ENCODE measurements around the gene ZC2HC1B. TPM values are rescaled to one million over a fixed set of nuclear protein-coding genes. Genes with fewer than 3 reads are reported as not detected.

The ZC2HC1B gene
- total RNA-seq, 2 experiments from 2014 or later = not detected

DNA sequence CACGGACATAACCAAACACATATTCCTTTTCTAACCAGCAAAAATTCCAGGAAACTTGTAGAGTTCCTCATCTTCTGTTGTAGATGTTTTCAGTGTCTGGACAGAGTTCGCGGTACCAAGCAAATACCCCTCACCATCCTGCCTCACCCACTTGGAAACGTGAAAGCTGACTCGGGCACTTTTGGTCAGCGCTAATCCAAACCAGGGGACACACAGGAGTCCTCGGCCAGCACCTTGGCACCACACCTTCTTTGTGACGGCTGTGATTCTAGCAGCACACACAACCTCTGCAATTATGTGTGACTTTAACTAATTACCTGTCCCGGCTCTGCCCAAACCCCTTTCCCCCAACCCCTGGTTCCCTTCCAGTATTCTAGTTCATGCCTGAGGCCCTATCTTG, 85.7 kb downstream of the ZC2HC1B start:
- Mint-ChIP-seq H3K36me3 (peaks cover 4% of the 10 kb centered on the region), H3K27me3 (no peaks in the 10 kb centered on the region), H3K27ac (no peak overlapping the region), H3K4me1 (no peaks in the 10 kb centered on the region), H3K4me3 (no peak overlapping the region), H3K9me3 (no peaks in the 10 kb centered on the region)
- POLR2A ChIA-PET = no interaction called here
- DNase-seq = no peak
- ATAC-seq (ENCODE audit: low read depth) = no peak

DNA sequence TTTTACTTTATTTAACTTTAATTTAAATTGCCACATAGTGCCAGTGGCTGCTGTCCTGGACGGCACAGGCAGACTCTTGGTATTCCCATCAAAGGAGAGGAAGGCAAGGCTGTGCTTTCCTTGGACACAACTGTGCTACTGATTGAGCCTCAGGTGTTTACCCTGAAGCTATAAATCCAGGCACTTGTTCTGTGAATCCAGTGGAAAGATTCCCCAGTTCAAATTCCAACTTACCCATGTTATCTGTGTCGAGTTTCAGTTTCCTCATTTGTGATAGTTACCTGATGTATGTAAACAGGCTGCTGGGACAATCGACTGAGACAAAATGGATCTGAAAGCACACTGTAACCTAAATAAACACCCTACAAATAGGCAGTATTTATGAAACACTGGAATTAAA, 86.6 kb downstream of the ZC2HC1B start:
- Mint-ChIP-seq H3K27me3 (no peaks in the 10 kb centered on the region), H3K4me1 (no peaks in the 10 kb centered on the region), H3K36me3 (peaks cover 4% of the 10 kb centered on the region), H3K9me3 (no peaks in the 10 kb centered on the region), H3K27ac (no peak overlapping the region), H3K4me3 (no peak overlapping the region)
- POLR2A ChIA-PET = no interaction called here
- ATAC-seq (ENCODE audit: low read depth) (no peak), DNase-seq (no peak)

DNA sequence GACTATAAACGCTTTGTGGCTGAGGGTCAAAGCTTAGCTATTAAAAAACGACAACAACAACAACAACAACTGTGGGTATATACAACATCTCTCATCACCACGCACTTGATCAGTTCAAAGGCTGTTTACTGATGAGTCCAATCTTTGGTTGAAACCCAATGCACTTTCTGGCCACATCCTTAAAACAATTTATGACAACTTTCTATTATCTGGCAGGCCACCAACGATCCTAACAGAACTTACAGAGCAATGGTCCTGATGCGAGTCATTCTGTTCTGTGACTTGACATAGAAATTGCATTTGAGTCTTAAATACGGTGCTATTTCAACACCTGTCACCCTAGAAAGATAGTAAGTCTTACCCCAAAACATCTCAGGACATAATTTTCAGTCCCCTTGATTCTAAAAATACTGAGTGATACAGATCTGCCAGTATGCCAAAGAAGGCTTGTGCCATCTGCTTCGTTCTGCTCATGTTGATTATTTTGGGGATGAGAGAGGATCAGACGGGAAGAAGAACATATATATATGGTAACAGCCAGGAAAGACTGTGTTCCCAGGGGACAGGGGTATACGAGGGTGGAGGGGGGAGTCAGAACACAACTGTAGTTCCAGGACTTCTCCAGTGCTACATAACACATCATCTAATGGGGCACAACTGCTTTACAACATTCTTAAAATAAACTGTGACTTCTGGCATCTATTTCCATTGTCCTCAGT, 87.9 kb downstream of the ZC2HC1B start:
- Mint-ChIP-seq H3K9me3 (no peaks in the 10 kb centered on the region), H3K36me3 (peaks cover 3% of the 10 kb centered on the region), H3K27me3 (no peaks in the 10 kb centered on the region), H3K27ac (no peak overlapping the region), H3K4me1 (no peaks in the 10 kb centered on the region), H3K4me3 (no peak overlapping the region)
- no peak for DNase-seq
- POLR2A ChIA-PET = no interaction called here
- no peak for ATAC-seq (ENCODE audit: low read depth)

DNA sequence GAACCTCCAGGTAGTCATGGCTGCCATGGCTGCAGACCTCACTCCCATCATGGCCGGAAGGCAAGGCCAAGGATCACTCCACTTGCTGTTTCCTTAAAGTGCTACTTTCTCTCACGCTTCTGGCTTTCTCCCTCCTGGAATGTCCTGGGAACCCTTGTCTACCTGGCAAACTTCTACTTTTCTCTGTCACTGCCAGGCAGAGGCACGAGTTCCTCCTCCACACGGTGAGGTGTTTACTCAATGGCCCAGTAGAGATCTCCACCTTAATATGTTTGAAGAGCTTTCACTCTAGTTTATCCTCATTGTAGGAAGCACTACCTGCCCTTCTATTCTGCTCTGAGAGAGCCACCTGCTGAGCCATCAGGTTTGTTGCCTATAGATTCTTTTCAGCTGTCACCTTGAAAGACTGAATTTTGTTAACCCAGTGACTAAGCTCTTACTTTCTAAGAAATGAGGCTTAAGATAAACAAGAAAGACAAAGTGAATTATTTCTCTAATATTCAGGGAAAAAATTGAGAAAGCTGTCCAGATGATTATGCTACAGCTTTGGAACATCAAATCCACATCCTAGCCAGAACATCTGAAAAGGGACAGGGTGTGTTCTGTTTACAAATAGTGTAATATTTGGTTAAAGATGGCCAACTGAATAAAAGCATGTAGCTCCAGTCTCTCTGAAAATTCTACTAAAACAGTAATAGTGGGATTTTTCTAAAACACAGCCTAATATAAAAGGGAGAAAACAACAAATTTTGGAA, 88.8 kb downstream of the ZC2HC1B start:
- DNase-seq (no peak), ATAC-seq (ENCODE audit: low read depth) (no peak)
- Mint-ChIP-seq H3K27me3 (no peaks in the 10 kb centered on the region), H3K27ac (no peak overlapping the region), H3K9me3 (no peaks in the 10 kb centered on the region), H3K4me3 (no peak overlapping the region), H3K36me3 (no peaks in the 10 kb centered on the region), H3K4me1 (no peaks in the 10 kb centered on the region)
- POLR2A ChIA-PET = no interaction called here

DNA sequence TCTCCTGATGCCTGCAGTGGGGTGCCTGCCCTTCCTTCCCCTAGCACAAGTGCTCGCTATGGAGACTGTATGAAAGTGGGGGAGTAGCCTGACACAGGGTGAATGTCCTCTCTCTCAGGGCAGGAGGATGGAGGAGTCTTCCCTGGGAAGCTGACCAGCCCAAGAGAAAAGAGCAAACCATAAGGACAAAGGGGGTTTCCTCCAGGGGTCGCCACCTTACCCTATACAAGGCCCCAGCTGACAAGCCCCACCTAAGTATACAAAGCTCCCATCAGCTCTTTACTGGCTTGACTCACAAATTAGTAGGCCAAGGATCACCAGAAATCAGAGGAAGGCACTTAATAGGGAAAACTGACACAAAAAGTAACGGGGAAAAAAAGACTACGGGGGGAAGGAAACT, 89.6 kb downstream of the ZC2HC1B start:
- Mint-ChIP-seq H3K36me3 (no peaks in the 10 kb centered on the region), H3K4me1 (no peaks in the 10 kb centered on the region), H3K27ac (no peak overlapping the region), H3K9me3 (no peaks in the 10 kb centered on the region), H3K27me3 (no peaks in the 10 kb centered on the region), H3K4me3 (no peak overlapping the region)
- ATAC-seq (ENCODE audit: low read depth) (no peak), DNase-seq (no peak)
- POLR2A ChIA-PET = no interaction called here

DNA sequence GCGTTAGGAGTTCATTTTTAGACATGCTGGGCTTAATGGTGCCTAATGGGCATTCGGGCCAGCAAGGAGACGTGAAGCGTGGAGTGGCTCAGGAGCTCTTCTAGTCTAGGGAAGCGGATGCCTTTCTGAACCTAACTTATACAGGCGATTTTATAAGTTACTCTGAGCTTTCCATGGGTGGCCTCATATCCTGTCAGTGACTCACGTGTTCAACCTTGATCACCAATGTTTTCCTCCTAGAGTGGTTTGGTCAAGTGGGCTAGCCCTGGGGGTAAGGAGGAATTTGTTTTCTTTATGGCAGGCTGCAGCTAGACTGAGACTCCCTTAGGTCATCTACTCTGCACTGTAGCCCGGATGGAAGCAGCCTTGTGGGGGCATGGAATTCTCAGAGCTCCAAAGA, 91.7 kb downstream of the ZC2HC1B start:
- no peak for ATAC-seq (ENCODE audit: low read depth)
- no peak for DNase-seq
- no peaks in the 10 kb centered on the region for H3K36me3 Mint-ChIP-seq
- no peaks in the 10 kb centered on the region for H3K9me3 Mint-ChIP-seq
- POLR2A ChIA-PET = no interaction called here
- H3K27me3 Mint-ChIP-seq = no peaks in the 10 kb centered on the region
- no peak overlapping the region for H3K27ac Mint-ChIP-seq
- H3K4me1 Mint-ChIP-seq = no peaks in the 10 kb centered on the region
- no peak overlapping the region for H3K4me3 Mint-ChIP-seq

DNA sequence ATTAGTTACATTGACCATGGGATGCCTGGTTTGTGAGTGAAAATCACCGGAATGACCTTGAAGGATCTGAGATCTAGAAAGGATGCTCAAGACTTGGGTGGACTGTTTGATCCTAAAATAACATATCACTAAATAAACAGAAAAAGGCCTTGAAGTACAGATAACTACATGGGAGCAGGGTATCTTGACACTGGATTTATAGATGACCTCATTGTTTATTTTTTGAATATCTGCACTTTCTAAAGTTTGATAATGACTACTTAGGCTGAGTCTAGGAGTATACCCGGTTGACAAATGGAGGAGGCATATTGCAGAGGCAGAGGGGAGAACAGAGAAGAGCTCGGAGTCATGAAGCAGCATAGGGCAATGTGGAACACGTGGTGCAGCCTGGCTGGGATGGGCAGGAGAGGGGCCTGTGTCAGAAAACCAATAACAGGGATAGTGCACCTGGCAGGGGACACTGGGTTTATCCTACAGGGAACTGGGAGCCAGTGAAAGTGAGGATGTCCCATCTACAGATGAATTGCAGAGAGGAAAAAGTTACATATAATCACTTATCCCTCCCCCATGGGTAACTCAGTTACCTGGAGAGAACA, 93.5 kb downstream of the ZC2HC1B start:
- ATAC-seq (ENCODE audit: low read depth) = no peak
- POLR2A ChIA-PET = no interaction called here
- no peaks in the 10 kb centered on the region for H3K9me3 Mint-ChIP-seq
- H3K4me1 Mint-ChIP-seq = no peaks in the 10 kb centered on the region
- DNase-seq = no peak
- no peaks in the 10 kb centered on the region for H3K36me3 Mint-ChIP-seq
- no peak overlapping the region for H3K27ac Mint-ChIP-seq
- no peak overlapping the region for H3K4me3 Mint-ChIP-seq
- H3K27me3 Mint-ChIP-seq = no peaks in the 10 kb centered on the region

DNA sequence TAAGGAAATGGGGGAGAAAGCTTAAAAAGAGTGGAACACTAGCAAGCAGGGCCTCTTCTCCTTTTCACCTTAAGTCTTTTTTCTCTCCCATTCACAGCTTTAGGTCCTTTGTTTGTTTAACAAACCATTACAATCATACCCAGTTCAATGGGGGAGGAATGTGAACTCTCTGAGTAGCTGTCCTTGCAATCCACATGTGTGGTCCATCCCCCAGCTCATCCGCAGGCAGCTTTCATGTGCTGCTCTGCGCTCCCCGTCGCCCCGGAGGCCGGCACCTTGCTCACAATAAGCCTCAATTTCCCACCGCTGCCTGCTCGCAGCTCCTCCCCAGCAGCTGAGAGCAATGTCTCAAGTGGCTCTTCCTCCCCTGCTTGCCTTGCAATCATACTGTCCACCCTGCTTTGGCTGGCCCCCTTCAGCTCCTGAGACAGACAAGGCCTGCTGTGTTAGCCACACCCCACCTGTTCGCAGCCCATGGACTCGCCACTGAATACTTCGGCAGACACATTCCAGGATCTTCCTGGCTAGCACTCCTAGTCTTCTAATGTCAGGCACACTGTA, 94.6 kb downstream of the ZC2HC1B start:
- no peak overlapping the region for H3K27ac Mint-ChIP-seq
- POLR2A ChIA-PET = no interaction called here
- no peaks in the 10 kb centered on the region for H3K4me1 Mint-ChIP-seq
- no peak for DNase-seq
- H3K36me3 Mint-ChIP-seq = no peaks in the 10 kb centered on the region
- H3K4me3 Mint-ChIP-seq = no peak overlapping the region
- no peaks in the 10 kb centered on the region for H3K27me3 Mint-ChIP-seq
- no peaks in the 10 kb centered on the region for H3K9me3 Mint-ChIP-seq
- no peak for ATAC-seq (ENCODE audit: low read depth)

DNA sequence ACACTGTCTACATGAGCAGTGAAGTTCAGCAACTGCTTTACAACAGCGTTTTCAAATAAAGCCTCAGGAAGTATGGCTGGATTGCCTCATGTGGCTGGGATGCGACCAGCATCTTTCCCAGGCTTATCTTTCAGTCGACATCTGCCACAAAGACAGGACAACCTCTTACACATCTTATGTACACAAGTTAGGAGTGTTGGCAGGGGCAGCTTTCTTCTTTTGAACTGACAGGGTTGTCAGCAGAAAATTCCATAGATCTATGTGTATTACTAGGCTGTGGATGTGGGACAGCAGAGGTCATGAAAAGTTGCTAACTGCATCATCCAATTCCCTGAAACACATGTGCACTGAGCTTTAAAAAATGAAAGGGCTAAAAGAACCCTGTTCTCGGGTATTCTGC, 95.7 kb downstream of the ZC2HC1B start:
- H3K36me3 Mint-ChIP-seq = no peaks in the 10 kb centered on the region
- no peak overlapping the region for H3K27ac Mint-ChIP-seq
- no peak for DNase-seq
- no peaks in the 10 kb centered on the region for H3K27me3 Mint-ChIP-seq
- POLR2A ChIA-PET = no interaction called here
- ATAC-seq (ENCODE audit: low read depth) = no peak
- H3K9me3 Mint-ChIP-seq = no peaks in the 10 kb centered on the region
- H3K4me1 Mint-ChIP-seq = no peaks in the 10 kb centered on the region
- no peak overlapping the region for H3K4me3 Mint-ChIP-seq

DNA sequence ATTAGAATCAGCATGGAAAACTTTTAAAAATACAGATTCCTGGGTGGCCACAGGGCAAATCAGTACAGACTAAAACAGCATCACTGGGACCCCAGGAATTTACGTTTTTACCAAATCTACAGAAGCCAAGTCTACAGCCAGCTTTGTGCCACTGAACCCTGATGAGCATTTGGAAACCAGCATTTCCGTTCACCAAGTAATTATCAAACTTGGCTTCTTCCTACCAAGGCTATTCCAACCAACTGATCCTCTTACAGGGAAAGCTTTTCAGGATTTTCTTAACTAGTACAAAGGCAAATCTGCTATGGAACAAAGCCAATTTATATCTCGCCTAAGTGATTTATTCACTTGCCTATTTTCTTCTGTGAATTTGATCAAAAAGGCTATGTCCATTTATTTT, 96.8 kb downstream of the ZC2HC1B start:
- DNase-seq (no peak), ATAC-seq (ENCODE audit: low read depth) (no peak)
- H3K4me3 Mint-ChIP-seq = no peak overlapping the region
- peaks cover 1% of the 10 kb centered on the region for H3K4me1 Mint-ChIP-seq
- H3K27ac Mint-ChIP-seq = no peak overlapping the region
- POLR2A ChIA-PET = no interaction called here
- H3K36me3 Mint-ChIP-seq = no peaks in the 10 kb centered on the region
- H3K27me3 Mint-ChIP-seq = no peaks in the 10 kb centered on the region
- no peaks in the 10 kb centered on the region for H3K9me3 Mint-ChIP-seq

DNA sequence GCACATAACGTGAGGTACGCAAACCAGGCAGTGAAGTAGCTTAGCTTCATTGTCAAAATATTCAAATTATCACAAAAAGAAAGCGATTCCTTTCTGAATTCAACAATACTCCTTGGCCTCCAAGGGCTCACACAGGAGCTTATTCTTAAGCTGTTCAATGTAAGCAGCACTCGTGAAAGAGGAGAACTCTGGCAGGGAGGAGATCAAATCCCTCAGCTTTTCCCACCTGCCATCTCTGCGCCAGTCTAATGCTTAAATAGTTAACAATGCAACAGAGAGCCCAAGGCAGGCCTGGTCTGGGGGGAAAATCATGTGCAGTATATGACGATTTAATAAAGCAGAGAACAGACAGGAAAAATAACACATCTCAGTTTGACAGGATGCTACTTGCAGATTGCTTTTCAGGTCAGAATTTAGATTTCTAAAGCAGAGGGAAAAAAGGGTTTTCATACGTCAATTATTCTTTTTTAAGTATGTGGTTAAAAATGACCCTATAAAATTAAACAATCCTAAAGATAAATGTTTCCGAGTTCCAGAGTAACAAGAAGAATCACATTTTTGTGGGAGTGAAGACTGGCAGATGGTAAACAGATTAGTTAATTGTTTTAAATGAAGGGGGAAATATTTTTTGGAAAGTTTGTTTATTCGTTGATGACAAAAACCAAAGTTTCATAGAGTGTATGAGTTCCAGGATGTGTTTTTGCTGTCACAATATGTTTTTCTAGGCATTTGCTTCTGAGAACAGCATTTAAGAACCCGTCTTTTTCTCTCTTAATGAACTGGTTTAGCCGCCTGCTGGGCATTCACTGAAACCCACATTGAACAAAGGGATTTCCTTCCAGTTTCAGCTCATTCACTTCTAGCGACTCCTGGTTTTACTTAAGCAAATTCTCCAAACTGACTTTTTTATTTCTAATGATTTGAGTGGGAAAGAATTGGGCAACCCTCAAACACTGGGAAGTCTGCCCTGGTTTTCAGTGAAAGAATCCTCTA, 97.9 kb downstream of the ZC2HC1B start:
- Mint-ChIP-seq H3K36me3 (no peaks in the 10 kb centered on the region), H3K9me3 (no peaks in the 10 kb centered on the region), H3K4me3 (no peak overlapping the region), H3K27ac (no peak overlapping the region), H3K4me1 (peaks cover 1% of the 10 kb centered on the region), H3K27me3 (no peaks in the 10 kb centered on the region)
- POLR2A ChIA-PET = no interaction called here
- no peak for DNase-seq
- ATAC-seq (ENCODE audit: low read depth) = no peak

DNA sequence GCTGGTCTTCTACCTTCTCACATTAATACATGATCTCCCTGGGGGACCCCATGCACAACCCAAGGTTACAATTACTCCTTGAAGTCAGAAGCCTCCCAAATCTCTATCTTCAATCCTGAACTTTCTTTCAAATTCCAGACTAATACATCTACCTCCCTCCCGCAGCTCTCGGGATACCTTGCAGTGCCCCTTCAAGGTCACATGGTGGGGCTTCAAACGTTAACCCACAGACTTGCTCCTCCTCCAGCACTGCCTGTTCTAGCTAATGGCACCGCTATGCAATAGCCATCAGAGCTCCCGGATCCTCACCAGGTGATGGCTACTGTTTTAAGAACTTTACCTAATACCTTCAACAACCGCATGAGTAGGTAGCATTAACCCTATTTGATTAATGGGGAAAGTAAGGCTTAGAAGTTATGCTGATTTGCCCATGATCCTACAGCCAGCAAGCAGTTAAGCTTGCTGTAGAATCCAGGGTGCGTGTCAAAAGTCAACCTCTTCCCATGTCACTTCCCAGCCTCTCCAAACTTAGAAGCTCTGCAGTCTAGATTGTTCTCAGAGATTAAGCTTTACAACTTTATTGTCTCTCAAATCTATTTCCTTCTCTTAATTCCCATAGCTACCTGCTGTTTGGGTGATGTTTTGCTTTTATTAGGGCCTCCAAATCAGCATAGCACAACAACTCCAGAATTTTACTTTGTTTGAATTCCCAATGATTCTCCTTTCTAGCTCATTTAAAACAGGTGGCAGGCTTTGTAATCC, 99.1 kb downstream of the ZC2HC1B start:
- Mint-ChIP-seq H3K4me1 (peaks cover 1% of the 10 kb centered on the region), H3K36me3 (no peaks in the 10 kb centered on the region), H3K27me3 (no peaks in the 10 kb centered on the region), H3K4me3 (no peak overlapping the region), H3K27ac (no peak overlapping the region), H3K9me3 (no peaks in the 10 kb centered on the region)
- POLR2A ChIA-PET = no interaction called here
- DNase-seq (no peak), ATAC-seq (ENCODE audit: low read depth) (no peak)

Measured in activated naive CD8-positive, alpha-beta T cell treated with anti-CD3 and anti-CD28 coated beads, Interleukin-2, amount 10 ng/mL, durations not matched to agents 7 days and 5 days (primary cell).